Upper lobe of left lung (tissue), 6 donors: Measurements from ENCODE around the gene GCH1. TPM values are rescaled to one million over a fixed set of nuclear protein-coding genes. Genes with fewer than 3 reads are reported as not detected.

Experiments used
- ATAC-seq, 2 donors: fragments of 200-7000 bp; cut with Tn5 transposase; one replicate each; pipeline ENCODE4 v1.9.1; 2022; ENCODE audit warnings: mild to moderate bottlenecking in 2 of 2, moderate library complexity in 2 of 2; ENCODE audit not compliant: low FRiP score in 2 of 2
- DNase-seq, 2 donors: peaks; one replicate each; pipeline ENCODE4 v3.0.0-alpha.2; 2019 to 2020
- H3K27ac ChIP-seq, 4 donors: fragments of 200-600 bp; sonication (generic); one replicate each; pipeline ENCODE4 v1.5.1; 2016 to 2019
- H3K27me3 ChIP-seq, 4 donors: fragments of 200-600 bp; sonication (generic); one replicate each; pipeline ENCODE4 v1.5.1; 2017 to 2019
- H3K36me3 ChIP-seq, 4 donors: fragments of 200-600 bp; sonication (generic); one replicate each; pipeline ENCODE4 v1.5.1; 2016 to 2019
- H3K4me1 ChIP-seq, 4 donors: fragments of 200-600 bp; sonication (generic); one replicate each; pipeline ENCODE4 v1.5.1; 2018 to 2019
- H3K4me3 ChIP-seq, 4 donors: fragments of 200-600 bp; sonication (generic); one replicate each; pipeline ENCODE4 v1.5.1; 2017 to 2019; ENCODE audit warnings: mild to moderate bottlenecking in 2 of 4, moderate library complexity in 1 of 4
- H3K9me3 ChIP-seq, 4 donors: fragments of 200-600 bp; sonication (generic); one replicate each; pipeline ENCODE4 v1.5.1; 2018 to 2019
- EP300 ChIP-seq, 4 donors: sonication (generic); formaldehyde crosslinking; IDR thresholded peaks; one replicate each; pipeline ENCODE4 v1.5.1; 2017; ENCODE audit warnings: antibody characterized with exemption in 4 of 4, control low read depth in 2 of 4
- POLR2A ChIP-seq, 4 donors: fragments of 450-650 bp; IDR thresholded peaks; one replicate each; pipeline ENCODE4 v1.5.1; 2016 to 2017; ENCODE audit warnings: antibody characterized with exemption in 4 of 4, mild to moderate bottlenecking in 2 of 4
- POLR2AphosphoS5 ChIP-seq, 2 donors: sonication (generic); formaldehyde crosslinking; IDR thresholded peaks; one replicate each; pipeline ENCODE4 v1.5.1; 2017; ENCODE audit warnings: antibody characterized with exemption in 2 of 2
- WGBS, 2 donors: methylation state at CpG; one replicate each; pipeline ENCODE4 v1.1.5; 2017 to 2018; 5-methylcytosine and 5-hydroxymethylcytosine counted together
- total RNA-seq, 6 donors: library from RNA; depleted of rRNA in 4 of 6; stranded (reverse); fragments of >200 nt in 4 of 6; gene quantifications; one replicate each; pipeline versions ENCODE4 v1.1.0 to v1.2.1, GENCODE V29; 2016 to 2021
- TF ChIP-seq, protein P1 (sequence below), 6 experiments: fragments of 450-650 bp in 4 of 6; fragments of 200-600 bp in 2 of 6; sonication (generic) in 2 of 6; IDR thresholded peaks; one replicate each; pipeline ENCODE4 v1.5.1; 2016 to 2019; ENCODE audit warnings: antibody characterized with exemption in 6 of 6
- donor health status: DM: no; HTN: no; CAD: no; lungs with moderate emphysema.
- donor health status: DM: no; HTN: yes; CAD: no; lungs with severe emphysema.

GCH1 gene
- total RNA-seq, 6 donors from 2014 or later: 7.9 to 26.3 (median 19.5) TPM

DNA sequence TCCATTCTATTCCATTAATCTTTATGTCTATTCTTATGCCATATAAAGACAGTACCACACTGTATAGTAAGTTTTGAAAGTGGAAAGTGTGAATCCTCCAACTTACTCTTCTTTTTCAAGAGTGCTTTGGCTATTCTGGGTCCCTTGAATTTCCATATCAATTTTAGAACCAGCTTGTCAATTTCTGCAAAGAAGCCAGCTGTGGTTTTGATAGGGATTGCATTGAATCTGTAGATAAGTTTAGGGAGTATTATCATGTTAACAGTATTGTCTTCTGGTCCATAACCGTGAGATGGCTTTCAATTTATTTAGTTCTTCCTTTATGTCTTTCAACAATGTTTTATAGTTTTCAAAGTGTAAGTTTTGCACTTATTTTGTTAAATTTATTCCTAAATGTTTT is 34.2 kb upstream of the GCH1 start:
- H3K27ac ChIP-seq: no peak overlapping the region
- H3K4me3 ChIP-seq: no peak overlapping the region
- no peaks in the 10 kb centered on the region for H3K36me3 ChIP-seq
- H3K4me1 ChIP-seq: no peaks in the 10 kb centered on the region
- TF ChIP-seq EP300 (IDR thresholded peaks at IDR 0.05): no peak
- TF ChIP-seq, protein P1, sequence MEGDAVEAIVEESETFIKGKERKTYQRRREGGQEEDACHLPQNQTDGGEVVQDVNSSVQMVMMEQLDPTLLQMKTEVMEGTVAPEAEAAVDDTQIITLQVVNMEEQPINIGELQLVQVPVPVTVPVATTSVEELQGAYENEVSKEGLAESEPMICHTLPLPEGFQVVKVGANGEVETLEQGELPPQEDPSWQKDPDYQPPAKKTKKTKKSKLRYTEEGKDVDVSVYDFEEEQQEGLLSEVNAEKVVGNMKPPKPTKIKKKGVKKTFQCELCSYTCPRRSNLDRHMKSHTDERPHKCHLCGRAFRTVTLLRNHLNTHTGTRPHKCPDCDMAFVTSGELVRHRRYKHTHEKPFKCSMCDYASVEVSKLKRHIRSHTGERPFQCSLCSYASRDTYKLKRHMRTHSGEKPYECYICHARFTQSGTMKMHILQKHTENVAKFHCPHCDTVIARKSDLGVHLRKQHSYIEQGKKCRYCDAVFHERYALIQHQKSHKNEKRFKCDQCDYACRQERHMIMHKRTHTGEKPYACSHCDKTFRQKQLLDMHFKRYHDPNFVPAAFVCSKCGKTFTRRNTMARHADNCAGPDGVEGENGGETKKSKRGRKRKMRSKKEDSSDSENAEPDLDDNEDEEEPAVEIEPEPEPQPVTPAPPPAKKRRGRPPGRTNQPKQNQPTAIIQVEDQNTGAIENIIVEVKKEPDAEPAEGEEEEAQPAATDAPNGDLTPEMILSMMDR (IDR thresholded peaks at IDR 0.05): no peak
- no peak for TF ChIP-seq POLR2AphosphoS5 (IDR thresholded peaks at IDR 0.05)
- TF ChIP-seq POLR2A (IDR thresholded peaks at IDR 0.05): no peak
- H3K9me3 ChIP-seq: no peaks in the 10 kb centered on the region
- no peak for DNase-seq
- 95 to 100% methylated on average over 1 of the region's 1 CpG for WGBS, 2 donors
- no peaks in the 10 kb centered on the region for H3K27me3 ChIP-seq
- no peak for ATAC-seq

DNA sequence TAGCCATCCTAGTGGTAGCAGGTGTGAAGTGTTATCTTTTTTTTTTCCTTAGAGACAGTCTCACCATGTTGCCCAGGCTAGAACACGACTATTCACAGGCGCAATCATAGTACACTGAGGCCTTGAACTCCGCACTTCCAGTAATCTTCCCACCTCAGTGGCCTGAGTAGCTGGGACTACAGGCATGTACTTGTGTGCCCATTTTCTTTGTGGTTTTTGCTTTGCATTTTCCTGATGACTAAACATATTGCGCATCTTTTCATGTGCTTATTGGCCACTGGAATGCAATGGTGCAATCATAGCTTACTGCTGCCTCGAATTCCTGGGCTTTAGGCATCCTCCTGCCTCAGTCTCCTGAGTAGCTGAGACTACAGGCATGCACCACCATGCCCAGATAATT is 33.3 kb upstream of the GCH1 start:
- no peaks in the 10 kb centered on the region for H3K27me3 ChIP-seq
- WGBS, 2 donors: 96% methylated on average over 5 of the region's 5 CpGs
- TF ChIP-seq POLR2A (IDR thresholded peaks at IDR 0.05) (no peak), POLR2AphosphoS5 (IDR thresholded peaks at IDR 0.05) (no peak), EP300 (IDR thresholded peaks at IDR 0.05) (no peak)
- TF ChIP-seq, protein P1 (IDR thresholded peaks at IDR 0.05): no peak
- ATAC-seq: no peak
- H3K36me3 ChIP-seq: no peaks in the 10 kb centered on the region
- H3K4me1 ChIP-seq: no peaks in the 10 kb centered on the region
- H3K4me3 ChIP-seq: no peak overlapping the region
- no peak overlapping the region for H3K27ac ChIP-seq
- no peaks in the 10 kb centered on the region for H3K9me3 ChIP-seq
- no peak for DNase-seq

DNA sequence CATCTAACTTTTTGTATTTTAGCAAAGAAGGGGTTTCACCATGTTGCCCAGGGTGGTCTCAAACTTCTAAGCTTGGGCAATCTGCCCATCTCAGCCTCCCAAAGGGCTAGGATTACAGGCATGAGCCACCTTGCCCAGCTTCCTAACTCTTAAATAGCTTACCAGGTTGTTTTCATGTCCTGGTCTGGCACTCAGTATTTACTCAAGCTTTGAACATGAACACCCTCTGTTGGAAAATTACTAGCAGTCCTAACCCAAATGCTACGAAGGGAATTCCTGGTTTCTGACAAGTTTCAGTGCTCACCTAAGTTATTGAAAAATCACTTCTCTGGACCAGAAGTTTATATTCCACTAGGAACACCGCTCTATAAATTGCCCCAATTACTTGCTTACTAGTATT is 32.5 kb upstream of the GCH1 start:
- no peak overlapping the region for H3K4me3 ChIP-seq
- WGBS, 2 donors: 49 to 50% methylated on average over 2 of the region's 2 CpGs

DNA sequence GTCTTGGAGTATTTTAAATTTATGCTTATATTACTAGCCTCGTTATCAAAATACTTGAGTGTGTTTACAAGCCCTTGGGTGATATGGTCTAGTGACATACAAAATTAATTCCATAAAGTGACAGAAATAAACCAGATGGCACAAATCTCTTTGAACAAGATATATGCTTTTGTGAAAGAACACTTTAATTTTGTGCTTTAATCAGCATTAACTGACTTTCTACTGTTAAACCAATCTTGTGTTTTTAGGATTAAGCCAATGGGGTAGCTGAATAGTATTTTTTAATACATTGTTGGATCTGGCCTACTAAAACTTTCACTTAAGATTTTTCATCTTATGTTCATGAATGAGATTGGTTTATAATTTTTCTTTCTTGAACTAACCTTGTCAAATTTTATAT is 30.4 kb upstream of the GCH1 start:
- Histone ChIP-seq H3K4me1 (no peaks in the 10 kb centered on the region), H3K27ac (no peak overlapping the region), H3K4me3 (no peak overlapping the region), H3K9me3 (no peaks in the 10 kb centered on the region), H3K36me3 (no peaks in the 10 kb centered on the region), H3K27me3 (no peaks in the 10 kb centered on the region)
- WGBS, 2 donors: 79% methylated on average over 1 of the region's 1 CpG
- no peak for DNase-seq
- TF ChIP-seq EP300 (IDR thresholded peaks at IDR 0.05) (no peak), POLR2A (IDR thresholded peaks at IDR 0.05) (no peak), POLR2AphosphoS5 (IDR thresholded peaks at IDR 0.05) (no peak)
- TF ChIP-seq, protein P1 (IDR thresholded peaks at IDR 0.05): no peak
- no peak for ATAC-seq

More for the DNA sequence above, 32.5 kb upstream of the GCH1 start:
- no peak for ATAC-seq
- DNase-seq: no peak
- no peak overlapping the region for H3K27ac ChIP-seq
- TF ChIP-seq POLR2AphosphoS5 (IDR thresholded peaks at IDR 0.05) (no peak), POLR2A (IDR thresholded peaks at IDR 0.05) (no peak), EP300 (IDR thresholded peaks at IDR 0.05) (no peak)
- TF ChIP-seq, protein P1 (IDR thresholded peaks at IDR 0.05): no peak
- no peaks in the 10 kb centered on the region for H3K27me3 ChIP-seq
- H3K9me3 ChIP-seq: no peaks in the 10 kb centered on the region
- H3K4me1 ChIP-seq: no peaks in the 10 kb centered on the region
- no peaks in the 10 kb centered on the region for H3K36me3 ChIP-seq

DNA sequence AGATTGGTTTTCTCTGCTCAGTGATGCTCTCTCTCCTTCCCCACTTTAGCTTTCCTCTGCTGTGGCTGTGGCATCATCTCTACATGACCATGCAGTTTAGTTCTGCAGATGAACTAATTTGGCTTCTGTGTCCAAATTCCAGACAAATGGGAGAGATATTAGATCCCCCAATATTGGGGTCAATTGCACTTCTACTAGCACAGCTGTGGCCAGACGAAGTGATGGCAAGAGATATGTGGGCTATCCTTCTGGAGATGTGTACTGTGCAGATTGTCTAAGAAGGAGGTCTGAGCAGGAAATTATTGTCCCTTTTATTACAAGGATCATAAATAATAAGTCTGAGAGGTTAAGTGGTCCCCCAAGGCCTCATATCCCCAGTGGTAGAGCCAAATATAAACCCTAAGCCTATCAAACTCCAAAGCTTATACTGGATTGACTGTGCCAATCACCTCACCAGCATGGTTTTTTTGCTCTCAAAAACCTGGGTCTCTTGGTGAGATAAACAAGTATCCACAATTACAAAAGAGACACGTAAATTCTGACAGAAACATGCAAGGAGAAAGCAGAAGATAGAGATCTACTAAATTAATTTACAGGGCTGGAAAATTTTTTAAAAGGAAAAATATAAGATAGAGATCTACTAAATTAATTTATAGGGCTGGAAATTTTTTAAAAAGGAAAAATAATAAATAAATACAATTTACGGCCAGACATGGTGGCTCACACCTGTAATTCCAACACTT is 29.1 kb upstream of the GCH1 start:
- H3K4me1 ChIP-seq: no peaks in the 10 kb centered on the region
- TF ChIP-seq POLR2A (IDR thresholded peaks at IDR 0.05) (no peak), EP300 (IDR thresholded peaks at IDR 0.05) (no peak), POLR2AphosphoS5 (IDR thresholded peaks at IDR 0.05) (no peak)
- TF ChIP-seq, protein P1 (IDR thresholded peaks at IDR 0.05): no peak
- no peak overlapping the region for H3K27ac ChIP-seq
- WGBS, 2 donors: 97 to 99% methylated on average over 3 of the region's 3 CpGs
- no peaks in the 10 kb centered on the region for H3K27me3 ChIP-seq
- no peak overlapping the region for H3K4me3 ChIP-seq
- no peak for DNase-seq
- no peaks in the 10 kb centered on the region for H3K36me3 ChIP-seq
- no peaks in the 10 kb centered on the region for H3K9me3 ChIP-seq
- ATAC-seq: no peak
